ENCODE results near the gene CHI3L1.

- TF ChIP-seq EZH2phosphoT487 (IDR thresholded peaks at IDR 0.05; ENCODE audit: borderline replicate concordance) (no peak), CTCF (IDR thresholded peaks at IDR 0.05 in 2 of 3, conservative IDR thresholded peaks at IDR 0.05 in 1 of 3; ENCODE audit: borderline replicate concordance in 1 of 3, insufficient read depth in 1 of 3, low read depth in 2 of 3, low read length in 2 of 3) (no peak), EGR1 (IDR thresholded peaks at IDR 0.05; ENCODE audit: low read depth) (no peak), EZH2 (IDR thresholded peaks at IDR 0.05) (no peak)
Measured at GRCh38 chr1:203178821-203179666, 7.5 kb downstream of the CHI3L1 start.
